HG03521 (cell line): Measurements from ENCODE around the gene CHCHD3.

Experiments
- ATAC-seq: cut with Tn5 transposase; IDR thresholded peaks from one replicate; pipeline ENCODE4 v1.9.1; 2021; ENCODE audit warnings: mild to moderate bottlenecking, moderate library complexity; ENCODE audit not compliant: unreplicated experiment

Gene CHCHD3

GRCh38 chr7:133081599-133082389, at the start of gene CHCHD3:
Gene CHCHD3, minus strand, starts transcription at chr7:133082090. Its CDS starts 153 bp downstream, at chr7:133081937.
- ATAC-seq, result peak; percentile 100

DNA sequence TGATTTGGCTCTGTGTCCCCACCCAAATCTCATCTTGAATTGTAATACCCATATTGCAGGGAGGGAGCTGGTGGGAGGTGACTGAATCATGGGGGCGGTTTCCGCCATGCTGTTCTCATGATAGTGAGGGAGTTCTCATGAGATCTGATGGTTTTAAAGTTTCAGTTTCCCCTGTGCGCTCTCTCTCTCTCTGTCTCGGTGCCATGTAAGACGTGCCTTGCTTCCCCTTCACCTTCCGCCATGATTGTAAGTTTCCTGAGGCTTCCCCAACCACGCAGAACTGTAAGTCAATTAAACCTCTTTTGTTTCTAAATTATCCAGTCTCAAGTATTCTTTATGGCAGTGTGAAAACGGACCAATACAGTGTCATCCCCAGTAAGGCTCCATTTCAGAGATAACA, 48.3 kb upstream of the CHCHD3 start:
- ATAC-seq, result no peak

GRCh38 chr7:133126422-133126821, 44.5 kb upstream of the CHCHD3 start:
- ATAC-seq, result no peak

GRCh38 chr7:133124974-133125373, 43.1 kb upstream of the CHCHD3 start:
- no peak for ATAC-seq

DNA sequence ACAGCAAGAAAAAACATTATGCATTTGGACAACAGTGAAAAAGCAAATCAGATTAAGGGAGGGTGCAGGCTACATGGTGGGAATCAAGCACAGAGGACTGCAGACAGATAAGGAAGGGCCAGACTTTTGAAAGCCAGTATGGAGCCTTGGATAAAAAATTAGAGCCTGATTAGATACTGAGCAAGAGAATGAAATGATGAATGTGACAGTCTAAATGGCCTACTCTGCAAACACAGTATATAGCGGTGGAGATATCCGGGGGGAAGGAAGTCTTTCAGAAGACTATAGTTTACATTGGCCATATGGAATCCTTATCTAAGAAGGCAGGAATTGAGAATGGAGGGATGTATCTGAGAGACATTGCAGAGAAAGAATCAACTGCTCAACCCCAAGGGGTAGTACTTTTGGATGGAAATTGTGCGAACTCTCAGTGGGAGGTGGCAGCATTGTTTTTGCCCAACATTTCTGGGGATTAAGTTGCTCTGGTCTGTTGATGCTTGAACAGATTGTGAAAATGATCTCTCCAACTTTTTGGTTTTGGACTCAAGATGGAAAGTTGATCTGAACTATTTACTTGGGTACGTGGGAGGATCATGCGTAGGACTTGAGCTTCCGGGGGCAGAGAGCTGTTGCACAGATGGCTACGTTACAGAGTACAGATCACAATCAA, 39.4 kb upstream of the CHCHD3 start:
- no peak for ATAC-seq

DNA sequence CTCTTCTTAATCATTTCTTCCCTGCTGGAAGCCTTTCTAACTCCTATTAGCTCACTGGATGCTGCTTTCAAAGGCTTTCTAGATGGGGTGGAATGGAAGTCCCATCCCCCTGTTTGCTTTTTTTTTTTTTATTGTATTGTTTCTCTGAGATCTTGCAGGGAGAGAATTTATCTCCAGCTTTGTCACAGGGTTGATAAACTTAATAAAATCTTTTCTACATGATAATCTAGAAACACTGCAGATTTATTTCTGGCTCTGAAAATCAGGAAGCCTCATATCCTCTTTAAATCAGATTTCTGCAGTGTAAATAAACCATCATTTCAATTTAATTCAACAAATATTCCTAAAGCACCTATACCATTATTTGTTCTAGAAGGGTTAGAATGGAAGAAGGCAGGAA, 37.2 kb upstream of the CHCHD3 start:
- ATAC-seq, result no peak

DNA sequence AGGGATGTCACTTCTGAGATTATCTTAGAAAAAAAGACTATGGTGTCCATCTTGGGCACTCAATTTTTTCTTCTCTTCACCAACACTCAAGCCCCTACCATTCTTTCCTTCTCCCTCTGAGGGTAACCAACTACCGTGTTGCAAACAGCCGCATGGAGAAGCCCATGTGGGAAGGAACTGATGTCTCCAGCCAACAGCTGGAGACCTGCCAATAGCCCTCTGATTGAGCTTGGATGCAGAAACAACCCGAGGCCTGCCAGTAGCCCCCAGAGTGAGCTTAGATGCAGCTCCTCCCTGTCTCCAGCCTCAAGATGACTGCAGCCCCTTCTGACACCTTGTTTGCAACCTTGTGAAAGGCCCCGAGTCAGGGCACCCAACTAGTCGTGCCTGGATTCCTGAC, 36.4 kb upstream of the CHCHD3 start:
- no peak for ATAC-seq

GRCh38 chr7:133117452-133117851, 35.6 kb upstream of the CHCHD3 start:
- no peak for ATAC-seq

GRCh38 chr7:133115596-133115995, 33.7 kb upstream of the CHCHD3 start:
- no peak for ATAC-seq

DNA sequence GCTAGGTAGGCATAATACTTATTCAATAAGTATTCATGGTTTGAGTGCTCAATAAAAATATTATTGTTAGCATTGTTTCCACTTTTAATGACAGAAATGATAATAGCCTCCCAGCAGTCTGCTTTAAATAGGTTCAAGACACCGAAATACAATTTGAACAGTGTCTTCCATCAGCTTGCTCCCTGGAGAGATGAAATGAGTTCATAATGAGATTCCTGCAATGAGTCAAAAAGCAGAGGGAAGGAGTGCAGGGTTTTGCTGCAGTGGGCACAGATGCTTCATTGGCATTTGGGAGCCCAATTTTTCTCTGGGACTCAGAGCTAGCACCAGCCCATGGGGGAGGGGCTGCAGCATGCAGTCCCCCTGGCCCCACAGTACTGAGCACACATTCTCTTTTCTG, 32.6 kb upstream of the CHCHD3 start:
- ATAC-seq, result no peak

DNA sequence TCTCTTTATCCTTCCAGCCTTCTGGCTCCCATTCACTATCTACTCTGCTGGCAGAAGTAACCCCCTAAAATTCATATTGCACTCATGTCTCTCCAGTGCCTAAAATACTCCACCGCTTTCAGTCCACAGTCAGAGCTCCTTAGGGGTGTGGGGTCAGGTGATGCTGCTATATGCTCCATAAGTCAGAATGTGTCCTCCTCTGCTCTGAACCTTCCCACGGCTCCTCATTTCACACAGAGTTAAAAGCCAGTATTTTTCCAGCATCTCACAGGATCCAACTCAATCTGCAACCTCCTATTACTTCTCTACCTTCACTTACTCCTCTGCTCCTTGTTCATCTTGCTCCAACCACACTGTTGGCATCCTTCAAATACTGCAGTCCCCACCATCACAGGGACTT, 31.1 kb upstream of the CHCHD3 start:
- ATAC-seq, result no peak

- no peak for ATAC-seq
Measured at GRCh38 chr7:133112335-133112734, 30.4 kb upstream of the CHCHD3 start.

- no peak for ATAC-seq
Measured at GRCh38 chr7:133110312-133110711, 28.4 kb upstream of the CHCHD3 start.

- ATAC-seq, result no peak
Measured at GRCh38 chr7:133109816-133110215, 27.9 kb upstream of the CHCHD3 start.

DNA sequence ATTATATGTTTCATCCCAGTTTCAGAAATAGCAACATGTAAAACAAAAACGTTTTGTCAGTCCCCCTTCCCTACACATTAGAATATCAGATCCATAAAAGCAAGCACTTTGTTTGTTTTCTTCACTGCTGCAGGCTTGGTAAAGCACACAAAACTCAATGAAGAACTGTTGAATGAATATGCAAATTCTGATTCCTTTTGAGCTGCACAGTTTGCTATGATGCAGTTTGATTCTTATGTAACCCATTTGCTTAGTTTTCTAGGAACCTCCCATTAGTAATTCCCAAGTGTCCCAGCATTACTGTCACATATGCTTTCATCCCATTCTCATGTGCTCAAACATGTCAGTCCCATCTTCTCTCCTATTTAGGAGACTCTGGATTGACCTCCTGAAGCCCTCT, 26.1 kb upstream of the CHCHD3 start:
- no peak for ATAC-seq

DNA sequence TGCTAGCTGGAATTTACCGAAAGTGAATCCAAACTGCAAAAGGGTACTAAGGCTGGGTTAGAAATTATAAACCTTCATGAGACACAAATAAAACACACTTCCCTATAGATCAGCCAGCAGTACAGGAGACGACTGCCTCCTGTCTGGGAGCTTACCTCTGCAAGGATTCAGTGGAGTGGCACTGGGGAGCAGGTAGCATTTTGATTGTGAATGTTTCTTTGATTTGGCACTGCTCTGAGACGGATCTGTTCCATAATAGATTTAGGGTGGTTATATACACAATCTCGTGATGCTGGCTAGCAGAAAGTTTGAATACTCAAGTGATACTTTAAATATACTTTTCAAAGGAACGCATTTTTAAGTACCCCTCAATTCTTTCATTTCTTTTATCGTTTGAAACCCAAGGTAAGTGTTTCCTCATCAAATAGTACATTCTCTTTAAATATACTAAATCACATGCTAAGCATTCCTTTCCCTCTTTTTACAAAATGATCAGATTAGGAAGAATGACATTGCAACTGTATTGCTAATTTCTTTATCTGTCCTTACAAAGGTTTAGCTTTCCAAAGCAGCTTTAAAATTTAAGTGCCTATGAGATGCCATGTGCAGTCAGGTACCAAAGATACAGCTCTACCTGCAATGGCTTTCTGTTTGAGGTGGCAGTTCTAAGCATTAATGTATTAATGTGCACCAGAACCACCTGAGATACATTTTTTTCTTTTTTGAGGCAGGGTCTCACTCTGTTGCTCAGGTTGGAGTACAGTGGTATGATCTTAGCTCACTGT, 20.6 kb upstream of the CHCHD3 start:
- no peak for ATAC-seq

DNA sequence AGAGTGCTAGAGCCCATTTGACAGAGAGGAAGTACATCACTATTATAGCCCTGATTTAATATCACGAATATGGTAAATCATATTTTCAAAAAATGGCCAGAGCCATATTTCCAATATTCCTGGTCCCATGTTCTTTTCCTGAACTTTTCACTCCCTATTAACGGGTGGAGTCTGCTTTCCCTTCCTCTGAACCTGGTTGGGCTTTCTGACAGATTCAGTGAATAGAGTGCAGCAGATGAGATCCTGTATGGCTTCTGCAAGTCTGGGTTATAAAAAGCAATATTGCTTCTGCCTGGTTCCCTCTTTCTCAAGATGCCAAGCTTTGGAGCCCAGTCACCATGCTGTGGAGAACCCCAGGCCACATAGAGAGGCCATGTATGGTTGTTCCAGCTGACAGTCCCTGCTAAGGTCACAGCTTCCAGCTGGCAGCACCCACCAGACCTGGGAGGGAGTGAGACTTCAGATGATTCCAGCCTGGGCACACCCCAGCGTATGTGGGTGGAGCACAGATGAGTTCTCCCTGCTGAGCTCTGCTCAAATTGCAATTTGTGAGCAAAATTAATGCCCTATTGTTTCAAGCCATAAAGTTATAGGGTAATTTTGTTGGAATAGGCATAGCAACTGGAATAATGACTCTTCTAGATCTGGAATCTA, 17.9 kb upstream of the CHCHD3 start:
- ATAC-seq, result no peak

DNA sequence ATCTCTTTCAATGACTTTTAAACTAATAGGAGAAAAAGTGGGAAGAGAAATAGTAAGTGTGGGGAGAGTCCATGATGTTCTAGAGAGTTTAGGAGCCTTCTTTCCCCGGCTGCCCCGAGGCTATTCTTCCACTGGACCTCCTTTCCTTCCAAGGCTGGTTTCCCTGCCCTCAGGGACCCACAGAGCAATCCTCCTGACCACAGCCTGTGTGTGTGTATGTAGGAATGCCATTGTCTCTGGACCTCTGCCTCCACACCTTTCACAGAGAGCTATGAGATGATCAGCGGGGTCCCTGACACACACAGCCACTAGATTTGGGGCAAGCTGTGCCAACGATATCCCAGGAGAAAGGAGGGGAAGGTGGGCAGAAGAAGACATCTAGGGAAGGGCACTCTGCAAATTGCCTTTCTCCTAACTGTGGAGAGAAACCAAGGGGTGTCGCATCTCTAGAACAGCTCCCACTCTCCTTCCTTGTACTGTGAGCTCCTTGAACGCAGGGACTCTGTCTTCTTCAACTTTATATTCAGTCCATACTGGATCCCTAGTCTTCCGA, 13.3 kb upstream of the CHCHD3 start:
- no peak for ATAC-seq

DNA sequence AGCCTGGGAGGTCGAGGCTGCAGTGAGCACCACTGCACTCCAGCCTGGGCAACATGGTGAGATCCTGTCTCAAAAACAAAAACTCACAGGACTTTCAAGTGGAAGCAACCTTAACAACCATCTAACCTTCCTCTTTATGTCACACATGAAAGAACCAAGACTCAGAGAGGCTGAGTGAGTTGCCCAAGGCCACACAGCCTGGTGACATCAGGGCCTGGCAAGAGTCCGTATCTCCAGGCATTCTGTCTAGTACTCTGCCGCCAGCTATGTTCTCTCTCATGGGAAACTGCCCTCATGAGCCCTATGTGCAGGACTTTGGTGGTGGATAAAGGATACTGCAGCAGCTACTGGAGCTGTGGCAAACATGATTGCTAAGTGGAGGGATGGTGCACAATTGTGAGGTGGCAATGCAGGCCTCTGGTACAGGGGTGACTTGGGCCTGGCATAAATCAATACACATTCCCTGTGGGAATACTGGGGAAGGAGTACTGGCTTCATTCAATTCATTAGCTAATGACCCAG, 10.1 kb upstream of the CHCHD3 start:
- no peak for ATAC-seq

DNA sequence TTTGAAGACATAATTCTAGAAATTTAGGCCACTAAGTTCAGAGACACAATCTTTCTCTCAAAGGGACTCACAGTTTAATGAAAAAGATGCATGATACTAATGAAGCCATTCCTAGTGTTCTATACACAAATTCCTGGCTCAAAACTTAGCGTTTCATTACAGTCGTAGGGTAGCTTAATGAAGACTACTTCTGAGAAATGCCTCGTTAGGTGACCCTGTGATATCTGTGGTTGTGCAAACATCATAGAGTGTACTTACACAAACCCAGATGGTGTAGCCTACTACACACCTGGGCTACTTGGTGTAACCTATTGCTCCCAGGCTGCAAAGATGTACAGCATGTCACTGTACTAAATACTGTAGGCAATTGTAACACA, 488 bp upstream of the CHCHD3 start:
- peak; percentile 1 for ATAC-seq

GRCh38 chr7:133081119-133081598, 731 bp downstream of the CHCHD3 start:
- no peak for ATAC-seq
